ENCODE results near the gene INSM2.
A peak's percentile ranks its signal among the peaks of the same experiment; 100 is the strongest.

The INSM2 gene

GRCh38 chr14:35533357-35534207 lies at the start of gene INSM2:
TSS of gene INSM2 (plus strand) at chr14:35534164. CDS start at chr14:35534253, 89 bp downstream.
- peak; percentile 75 for DNase-seq (ENCODE audit: low read depth)

GRCh38 chr14:35492569-35493014 lies 41.4 kb upstream of the INSM2 start:
- DNase-seq (ENCODE audit: low read depth): no peak

GRCh38 chr14:35495278-35495677 lies 38.7 kb upstream of the INSM2 start:
- no peak for DNase-seq (ENCODE audit: low read depth)

- no peak for DNase-seq (ENCODE audit: low read depth)
These were observed 34.8 kb upstream of the INSM2 start for GRCh38 chr14:35499180-35499579.

- DNase-seq (ENCODE audit: low read depth): no peak
These were observed 30.3 kb upstream of the INSM2 start for GRCh38 chr14:35503646-35504045.

GRCh38 chr14:35504260-35504659 lies 29.7 kb upstream of the INSM2 start:
- no peak for DNase-seq (ENCODE audit: low read depth)

GRCh38 chr14:35506461-35506860 lies 27.5 kb upstream of the INSM2 start:
- DNase-seq (ENCODE audit: low read depth): no peak

GRCh38 chr14:35506927-35507326 lies 27.0 kb upstream of the INSM2 start:
- no peak for DNase-seq (ENCODE audit: low read depth)

GRCh38 chr14:35509846-35510245 lies 24.1 kb upstream of the INSM2 start:
- no peak for DNase-seq (ENCODE audit: low read depth)

- no peak for DNase-seq (ENCODE audit: low read depth)
These were observed 21.2 kb upstream of the INSM2 start for GRCh38 chr14:35512765-35513164.

- no peak for DNase-seq (ENCODE audit: low read depth)
These were observed 18.0 kb upstream of the INSM2 start for GRCh38 chr14:35515916-35516315.

GRCh38 chr14:35519986-35520385 lies 14.0 kb upstream of the INSM2 start:
- no peak for DNase-seq (ENCODE audit: low read depth)

GRCh38 chr14:35525695-35526094 lies 8.3 kb upstream of the INSM2 start:
- no peak for DNase-seq (ENCODE audit: low read depth)

- DNase-seq (ENCODE audit: low read depth): no peak
These were observed 7.0 kb upstream of the INSM2 start for GRCh38 chr14:35526962-35527361.

GRCh38 chr14:35531960-35532747 lies 1.8 kb upstream of the INSM2 start:
- DNase-seq (ENCODE audit: low read depth): no peak

GRCh38 chr14:35532783-35533356 lies 1.1 kb upstream of the INSM2 start:
- no peak for DNase-seq (ENCODE audit: low read depth)

- no peak for DNase-seq (ENCODE audit: low read depth)
These were observed 376 bp downstream of the INSM2 start for GRCh38 chr14:35534208-35534872.

GRCh38 chr14:35534873-35535482 lies 1.0 kb downstream of the INSM2 start:
- DNase-seq (ENCODE audit: low read depth): peak; percentile 68

GRCh38 chr14:35535483-35536112 lies 1.6 kb downstream of the INSM2 start:
- DNase-seq (ENCODE audit: low read depth): no peak

GRCh38 chr14:35539969-35540368 lies 6.0 kb downstream of the INSM2 start:
- no peak for DNase-seq (ENCODE audit: low read depth)

GRCh38 chr14:35543006-35543405 lies 9.0 kb downstream of the INSM2 start:
- no peak for DNase-seq (ENCODE audit: low read depth)
